ENCODE data around the gene SNIP1. TPM values are rescaled to one million over a fixed set of nuclear protein-coding genes. Genes with fewer than 3 reads are reported as not detected.

Gene SNIP1
- total and polyA plus RNA-seq, 2 of the 8 experiments (the other 6 are each of a cell fraction or from before 2014, with no cell fraction given): 3.7 to 15.7 TPM

DNA sequence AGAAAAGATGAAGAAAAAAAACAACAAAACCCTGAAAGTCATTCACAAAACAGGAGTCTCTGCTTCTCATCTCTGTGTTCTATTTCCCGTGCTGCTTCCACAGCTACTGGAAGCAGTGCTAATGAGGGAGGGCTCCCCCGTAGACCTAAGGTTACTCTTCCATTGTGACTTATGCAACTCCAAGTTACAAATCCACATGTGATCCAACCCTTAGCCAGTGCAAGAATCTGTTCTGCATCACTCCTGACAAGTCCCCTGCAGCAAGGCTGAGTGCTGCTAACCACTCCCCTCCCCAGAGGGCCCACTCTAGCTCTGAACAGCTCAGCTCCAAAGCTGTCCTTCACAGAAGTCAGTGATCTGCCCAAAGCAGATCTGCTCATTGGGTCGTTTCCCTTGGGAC, 12.9 kb upstream of the SNIP1 start:
- Histone ChIP-seq H4K5ac (ENCODE audit: insufficient read length, low read depth, low read length) (no peak overlapping the region), H3K27ac (ENCODE audit: low read depth, low read length) (no peak overlapping the region), H3K9ac (replicated peaks in 1 of 4; ENCODE audit: extremely low read depth in 1 of 4, low read depth in 3 of 4, low read length in 3 of 4) (no peak overlapping the region), H3K14ac (ENCODE audit: insufficient read length) (no peak overlapping the region), H3K4me2 (ENCODE audit: insufficient read depth in 1 of 2, low read depth in 2 of 2, low read length in 2 of 2) (no peak overlapping the region), H3K36me3 (ENCODE audit: control insufficient read depth in 2 of 4, insufficient read depth in 4 of 4, low read length in 3 of 4) (peaks cover 27 to 76% (median 60%) of the 10 kb centered on the region in 4 experiments), H4K91ac (replicated peaks; ENCODE audit: insufficient read length, low read length) (no peak overlapping the region), H3K79me2 (ENCODE audit: control insufficient read depth in 1 of 2, insufficient read depth in 2 of 2, low read length in 2 of 2) (no peaks in the 10 kb centered on the region), H3K4me1 (replicated peaks in 1 of 4; ENCODE audit: control insufficient read depth in 3 of 4, insufficient read depth in 4 of 4, low read length in 3 of 4) (no peaks in the 10 kb centered on the region), H4K20me1 (replicated peaks in 1 of 2; ENCODE audit: control insufficient read depth in 1 of 2, insufficient read depth in 2 of 2, low read length in 2 of 2) (peaks cover 0 to 2% of the 10 kb centered on the region in 2 experiments), H3K23me2 (ENCODE audit: low read depth, low read length) (no peaks in the 10 kb centered on the region), H3K27me3 (replicated peaks in 1 of 4; ENCODE audit: control insufficient read depth in 3 of 4, extremely low read depth in 1 of 4, insufficient read depth in 3 of 4, low read length in 3 of 4) (no peaks in the 10 kb centered on the region), H2BK12ac (ENCODE audit: low read depth, low read length) (no peak overlapping the region), H2BK5ac (ENCODE audit: low read depth, low read length) (no peak overlapping the region), H3K9me3 (ENCODE audit: insufficient read depth in 2 of 2, low read depth in 1 of 2, low read length in 1 of 2) (no peaks in the 10 kb centered on the region), H3K79me1 (ENCODE audit: low read depth, low read length) (no peaks in the 10 kb centered on the region; the same call in 1 of the 2 replicates), H2BK20ac (ENCODE audit: low read length) (no peak overlapping the region), H2BK120ac (replicated peaks; ENCODE audit: low read depth, low read length) (no peak overlapping the region), H3K4me3 (ENCODE audit: extremely low read depth in 1 of 4, insufficient read depth in 2 of 4, low read depth in 3 of 4, low read length in 4 of 4) (no peak overlapping the region), H3K56ac (replicated peaks; ENCODE audit: insufficient read length, low read depth, low read length) (no peak overlapping the region), H3K23ac (ENCODE audit: insufficient read length) (no peak overlapping the region), H3K4ac (replicated peaks; ENCODE audit: insufficient read length, low read depth, low read length) (no peak overlapping the region), H2BK15ac (ENCODE audit: low read length) (no peak overlapping the region), H4K8ac (ENCODE audit: extremely low read depth, insufficient read depth, low read length) (no peak overlapping the region), H2AFZ (ENCODE audit: low read length) (no peak overlapping the region), H3K18ac (ENCODE audit: extremely low read depth, low read length) (no peak overlapping the region), H2AK5ac (ENCODE audit: low read depth, low read length) (no peak overlapping the region)
- ChIA-PET POLR2A (ENCODE audit: partially characterized antibody) (no interaction called here), CTCF (ENCODE audit: partially characterized antibody) (interaction anchor here (0.8 to 1.1 kb wide), 2 partner anchors 55 to 114 kb away, joined by 3 to 4 read pairs; no protein-coding TSS in a partner anchor)
- WGBS, 2 experiments (ENCODE audit: extremely low coverage in 1 of 2, insufficient coverage in 1 of 2, insufficient read length in 1 of 2, insufficient replicate concordance in 2 of 2, low coverage in 1 of 2, low lambda C conversion rate in 2 of 2, missing lambda C conversion rate in 1 of 2): 95% methylated on average over 3 of the region's 3 CpGs; no CpG with 5 or more reads in 1 of the 2 experiments
- no peak for DNase-seq (ENCODE audit: low read depth in 1 of 2, low spot score in 2 of 2)
- no peak for FAIRE-seq
- no peak for TF ChIP-seq HDAC2 (IDR thresholded peaks at IDR 0.05; ENCODE audit: borderline replicate concordance in 1 of 2, low read depth in 2 of 2, low read length in 2 of 2)
- TF ChIP-seq SUZ12 (IDR thresholded peaks at IDR 0.05; ENCODE audit: low read length): no peak
- TF ChIP-seq TEAD4 (IDR thresholded peaks at IDR 0.05; ENCODE audit: low read depth, low read length): no peak
- no peak for TF ChIP-seq SAP30 (IDR thresholded peaks at IDR 0.05; ENCODE audit: insufficient read depth, insufficient replicate concordance, low read length)
- TF ChIP-seq CHD1 (IDR thresholded peaks at IDR 0.05; ENCODE audit: low read depth, low read length): no peak
- no peak for TF ChIP-seq SRF (IDR thresholded peaks at IDR 0.05; ENCODE audit: low read depth, low read length)
- no peak for TF ChIP-seq JUN (IDR thresholded peaks at IDR 0.05; ENCODE audit: low read depth, low read length)
- no peak for TF ChIP-seq CBX5 (IDR thresholded peaks at IDR 0.05; ENCODE audit: low read depth, low read length)
- TF ChIP-seq MAX (IDR thresholded peaks at IDR 0.05): no peak
- no peak for TF ChIP-seq BACH1 (IDR thresholded peaks at IDR 0.05; ENCODE audit: low read length)
- TF ChIP-seq GTF2F1 (IDR thresholded peaks at IDR 0.05; ENCODE audit: borderline replicate concordance, low read depth, low read length): no peak
- TF ChIP-seq E2F6 (IDR thresholded peaks at IDR 0.05): no peak
- TF ChIP-seq GABPA (IDR thresholded peaks at IDR 0.05; ENCODE audit: borderline replicate concordance, insufficient read depth, low read length): no peak
- no peak for TF ChIP-seq SP4 (IDR thresholded peaks at IDR 0.05; ENCODE audit: low read length)
